ENCODE results near the gene CCDC27.

- TF ChIP-seq PATZ1 (CRISPR knock-in tag; IDR thresholded peaks at IDR 0.05; ENCODE audit: borderline replicate concordance) (no peak), TCF4 (CRISPR knock-in tag; IDR thresholded peaks at IDR 0.05; ENCODE audit: borderline replicate concordance) (0 out of 2 replicates have a peak, but pooled peaks have one; percentile 35), ESRRG (CRISPR knock-in tag; IDR thresholded peaks at IDR 0.05) (no peak), ZFP3 (CRISPR knock-in tag; IDR thresholded peaks at IDR 0.05) (no peak), ISL1 (CRISPR knock-in tag; IDR thresholded peaks at IDR 0.05) (no peak), OSR1 (CRISPR knock-in tag; IDR thresholded peaks at IDR 0.05) (no peak), CSRNP3 (CRISPR knock-in tag; IDR thresholded peaks at IDR 0.05) (no peak), PPARA (CRISPR knock-in tag; IDR thresholded peaks at IDR 0.05; ENCODE audit: borderline replicate concordance) (no peak), TSHZ2 (CRISPR knock-in tag; IDR thresholded peaks at IDR 0.05) (no peak), POU6F1 (CRISPR knock-in tag; IDR thresholded peaks at IDR 0.05; ENCODE audit: borderline replicate concordance, low read depth) (no peak), ZNF8 (CRISPR knock-in tag; IDR thresholded peaks at IDR 0.05) (no peak)
Observed at GRCh38 chr1:3711780-3712451, 40.3 kb upstream of the CCDC27 start.

Measured in SK-N-SH treated with all-trans-retinoic acid at 6 μM for 48 hours (cell line).